GM23248 (cell line): ENCODE data around the gene METTL25.

Source experiments
- EZH2 ChIP-seq: fragments of 200-600 bp; sonication (generic); IDR thresholded peaks from 2 replicates; pipeline ENCODE4 v1.6.1; 2018; ENCODE audit warnings: antibody characterized with exemption, mild to moderate bottlenecking; ENCODE audit not compliant: insufficient read depth, poor library complexity, severe bottlenecking
- EZH2phosphoT487 ChIP-seq: fragments of 200-600 bp; sonication (generic); IDR thresholded peaks from 2 replicates; pipeline ENCODE4 v1.6.1; 2018; ENCODE audit warnings: antibody characterized with exemption, moderate library complexity, mild to moderate bottlenecking, low read depth; ENCODE audit not compliant: insufficient read depth

DNA sequence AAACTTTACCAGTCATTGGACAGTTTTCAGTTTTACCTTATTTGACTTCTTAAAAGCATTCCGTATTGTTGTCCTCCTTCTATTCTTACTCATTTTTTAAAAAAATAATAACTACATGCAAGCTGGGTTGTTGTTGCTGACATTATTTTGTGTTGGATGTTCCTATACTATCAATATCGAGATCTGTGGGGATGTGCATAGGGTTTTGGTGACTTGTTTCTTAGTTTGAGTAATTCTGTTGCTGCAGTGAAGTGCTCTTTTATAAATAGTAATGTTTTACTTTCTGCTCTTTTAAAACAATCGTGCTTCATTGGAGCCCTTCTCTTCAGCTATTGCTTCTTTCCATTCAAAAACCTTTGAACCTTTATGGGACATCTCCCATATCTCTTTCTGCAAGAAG, 79.4 kb downstream of the METTL25 start:
- no peak for TF ChIP-seq EZH2
- no peak for TF ChIP-seq EZH2phosphoT487
